GM21515 (cell line): ENCODE measurements around the gene ARHGAP1.

Source experiments
- ATAC-seq: cut with Tn5 transposase; IDR thresholded peaks from one replicate; pipeline ENCODE4 v1.9.1; 2021; ENCODE audit not compliant: unreplicated experiment

ARHGAP1 gene

GRCh38 chr11:46700241-46701077 lies at the start of gene ARHGAP1, which contains the start of gene ZNF408:
Gene ARHGAP1, minus strand, starts transcription at chr11:46700619. Its CDS starts 4,512 bp downstream, at chr11:46696107.
Gene ZNF408, plus strand, starts transcription at chr11:46701031. Its CDS starts 17 bp downstream, at chr11:46701048.
- peak; percentile 84 for ATAC-seq

- no peak for ATAC-seq
Measured at GRCh38 chr11:46747150-46747549, 46.7 kb upstream of the ARHGAP1 start.

GRCh38 chr11:46745995-46746394 lies 45.6 kb upstream of the ARHGAP1 start:
- no peak for ATAC-seq

- no peak for ATAC-seq
Measured at GRCh38 chr11:46745328-46745727, 44.9 kb upstream of the ARHGAP1 start.

GRCh38 chr11:46743693-46744339 lies 43.4 kb upstream of the ARHGAP1 start:
- no peak for ATAC-seq

- ATAC-seq: no peak
Measured at GRCh38 chr11:46743043-46743442, 42.6 kb upstream of the ARHGAP1 start.

GRCh38 chr11:46741600-46742484 lies 41.4 kb upstream of the ARHGAP1 start:
- ATAC-seq: no peak

- no peak for ATAC-seq
Measured at GRCh38 chr11:46738887-46739286, 38.5 kb upstream of the ARHGAP1 start.

GRCh38 chr11:46737699-46738098 lies 37.3 kb upstream of the ARHGAP1 start:
- no peak for ATAC-seq

- no peak for ATAC-seq
Measured at GRCh38 chr11:46736615-46737014, 36.2 kb upstream of the ARHGAP1 start.

GRCh38 chr11:46736146-46736545 lies 35.7 kb upstream of the ARHGAP1 start:
- ATAC-seq: no peak

GRCh38 chr11:46733234-46733633 lies 32.8 kb upstream of the ARHGAP1 start:
- no peak for ATAC-seq

- ATAC-seq: no peak
Measured at GRCh38 chr11:46731545-46731944, 31.1 kb upstream of the ARHGAP1 start.

- no peak for ATAC-seq
Measured at GRCh38 chr11:46729110-46730027, 28.9 kb upstream of the ARHGAP1 start.

- no peak for ATAC-seq
Measured at GRCh38 chr11:46728659-46729040, 28.2 kb upstream of the ARHGAP1 start.

GRCh38 chr11:46727952-46728658 lies 27.7 kb upstream of the ARHGAP1 start:
- no peak for ATAC-seq

- ATAC-seq: no peak
Measured at GRCh38 chr11:46726206-46726862, 25.9 kb upstream of the ARHGAP1 start.

GRCh38 chr11:46725338-46726205 lies 25.2 kb upstream of the ARHGAP1 start:
- ATAC-seq: no peak
